DMS53 treated with DMSO at 0.1 percent for 48 hours (cell line): ENCODE data around the gene RRP12.
A peak's percentile ranks its signal among the peaks of the same experiment; 100 is the strongest.
"Not testable (repeated sequence)": the region's sequence is repeated elsewhere in the genome, so short reads cannot be mapped to it uniquely, and the experiment has no call there.

Experiments
- DNase-seq: peaks from one replicate; lab custom pipeline; 2025; ENCODE audit not compliant: unreplicated experiment; lab: John Stamatoyannopoulos, UW

The RRP12 gene

GRCh38 chr10:97407211-97407951, 6.2 kb upstream of the RRP12 start:
- DNase-seq, result peak; percentile 97

DNA sequence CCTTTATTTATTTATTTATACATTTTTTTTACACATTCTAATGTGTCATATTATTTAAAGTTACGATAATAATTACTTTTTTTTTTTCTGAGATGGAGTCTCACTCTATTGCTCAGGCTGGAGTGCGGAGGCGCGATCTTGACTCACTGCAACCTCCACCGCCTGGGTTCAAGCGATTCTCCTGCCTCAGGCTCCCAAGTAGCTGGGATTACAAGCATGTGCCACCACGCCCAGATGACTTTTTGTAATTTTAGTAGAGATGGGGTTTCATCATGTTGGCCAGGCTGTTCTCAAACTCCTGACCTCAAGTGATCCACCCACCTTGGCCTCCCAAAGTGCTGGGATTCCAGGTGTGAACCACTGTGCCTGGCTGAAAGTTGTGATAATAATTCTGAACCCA, 5.3 kb upstream of the RRP12 start:
- not testable (repeated sequence) for DNase-seq

DNA sequence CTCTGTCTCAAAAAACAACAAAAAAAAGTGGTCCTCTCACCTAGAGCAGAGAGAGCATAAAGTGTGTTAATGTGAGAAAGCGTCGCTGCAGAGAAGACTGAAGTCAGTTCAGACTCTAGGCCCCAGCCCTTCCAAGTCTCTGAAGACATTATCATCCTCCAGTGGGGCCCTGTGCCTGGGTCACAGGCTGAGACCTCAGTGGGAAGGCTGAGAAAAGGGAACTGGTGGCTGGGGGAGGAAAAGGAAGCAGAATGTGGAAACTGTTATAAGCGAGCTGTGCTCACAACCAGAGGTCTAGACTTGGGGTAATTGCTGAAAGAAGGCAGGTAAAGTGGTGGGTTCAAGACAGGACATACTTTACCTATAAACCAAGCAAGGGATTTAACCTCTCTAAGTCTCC, 4.9 kb upstream of the RRP12 start:
- DNase-seq, result no peak

GRCh38 chr10:97404044-97404443, 2.9 kb upstream of the RRP12 start:
- DNase-seq, result no peak

GRCh38 chr10:97401455-97401919, 347 bp upstream of the RRP12 start:
- no peak for DNase-seq

GRCh38 chr10:97399843-97400545, 1.1 kb downstream of the RRP12 start:
- peak; percentile 89 for DNase-seq

GRCh38 chr10:97396056-97396455, 5.1 kb downstream of the RRP12 start:
- DNase-seq, result no peak

DNA sequence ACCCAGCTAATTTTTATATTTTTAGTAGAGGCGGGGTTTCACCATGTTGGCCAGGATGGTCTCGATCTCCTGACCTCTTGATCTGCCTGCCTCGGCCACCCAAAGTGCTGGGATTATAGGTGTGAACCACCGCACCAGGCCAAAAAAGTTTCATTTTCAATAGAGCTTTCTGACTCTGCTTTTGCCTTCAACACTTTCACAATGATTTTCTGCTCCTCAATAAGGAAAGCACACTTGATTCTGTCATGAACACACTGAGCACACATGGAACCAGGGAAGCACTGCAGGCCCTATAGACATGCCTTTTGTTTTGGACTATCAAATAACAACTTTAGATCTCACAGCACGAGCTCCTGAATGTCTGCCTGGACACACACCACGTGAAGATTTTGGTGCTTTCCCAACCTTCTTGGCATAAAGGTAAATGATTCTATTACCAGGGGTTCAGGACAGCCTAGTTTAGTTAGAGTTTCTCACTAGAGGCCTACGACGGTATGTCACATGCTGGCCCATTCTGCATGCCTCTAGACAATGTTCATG, 8.0 kb downstream of the RRP12 start:
- DNase-seq, result no peak

DNA sequence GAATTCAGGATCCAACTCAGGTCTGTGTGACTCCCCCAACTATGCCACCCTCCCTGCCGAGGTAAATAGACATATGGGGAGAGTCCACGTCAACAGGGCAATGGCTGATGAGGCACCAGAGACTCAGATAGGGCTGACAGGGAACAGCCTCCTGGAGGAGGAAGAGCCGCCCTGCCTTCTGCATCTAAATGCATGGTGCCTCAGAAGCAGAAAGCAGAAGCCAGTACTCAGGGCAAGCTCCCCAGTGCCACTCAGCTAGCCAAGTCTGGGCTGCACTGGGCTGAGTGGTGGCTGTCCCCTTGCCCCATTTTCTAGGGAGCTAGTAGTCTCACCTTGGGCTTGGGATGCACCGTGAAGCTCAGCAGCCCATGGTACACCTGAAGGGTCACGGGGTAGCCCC, 11.0 kb downstream of the RRP12 start:
- DNase-seq, result no peak

DNA sequence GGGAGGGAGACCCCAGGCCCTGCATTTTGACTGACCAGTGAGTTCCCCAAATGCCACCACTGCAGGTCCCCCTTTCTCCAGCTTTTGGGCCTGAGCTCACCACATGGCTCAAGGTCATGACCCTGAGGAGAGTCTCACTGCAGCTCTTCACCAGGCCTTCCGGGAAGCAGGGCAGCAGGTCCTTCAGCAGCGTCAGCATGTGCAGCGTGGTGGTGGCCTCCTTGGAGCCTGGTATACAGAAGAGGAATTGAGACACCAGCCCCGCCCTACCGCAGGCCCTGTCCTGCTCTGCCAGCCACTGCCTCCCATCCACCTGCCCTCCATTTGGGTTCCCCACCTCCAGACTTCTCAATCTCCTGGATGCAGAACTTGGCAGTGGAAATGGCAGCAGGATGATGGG, 13.0 kb downstream of the RRP12 start:
- no peak for DNase-seq

GRCh38 chr10:97385565-97385964, 15.6 kb downstream of the RRP12 start:
- no peak for DNase-seq

DNA sequence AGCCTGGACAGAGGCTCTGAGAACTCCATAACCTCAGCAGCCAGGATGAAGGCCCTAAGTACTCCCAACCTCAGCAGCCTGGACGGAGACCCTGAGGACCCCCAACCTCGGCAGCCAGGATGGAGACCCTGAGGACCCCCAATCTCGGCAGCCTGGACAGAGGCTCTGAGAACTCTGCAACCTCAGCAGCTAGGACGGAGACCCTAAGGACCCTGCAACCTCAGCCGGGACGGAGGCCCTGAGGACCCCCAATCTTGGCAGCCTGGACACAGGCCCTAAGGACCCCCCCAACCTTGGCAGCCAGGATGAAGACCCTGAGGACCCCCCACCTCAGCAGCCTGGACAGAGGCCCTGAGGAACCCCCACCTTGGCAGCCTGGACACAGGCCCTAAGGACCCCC, 16.5 kb downstream of the RRP12 start:
- DNase-seq, result no peak

- DNase-seq, result no peak
Measured at GRCh38 chr10:97384156-97384555, 17.0 kb downstream of the RRP12 start.

- no peak for DNase-seq
Measured at GRCh38 chr10:97383159-97383558, 18.0 kb downstream of the RRP12 start.

GRCh38 chr10:97381626-97382025, 19.5 kb downstream of the RRP12 start:
- DNase-seq, result no peak

- no peak for DNase-seq
Measured at GRCh38 chr10:97380516-97380915, 20.6 kb downstream of the RRP12 start.

DNA sequence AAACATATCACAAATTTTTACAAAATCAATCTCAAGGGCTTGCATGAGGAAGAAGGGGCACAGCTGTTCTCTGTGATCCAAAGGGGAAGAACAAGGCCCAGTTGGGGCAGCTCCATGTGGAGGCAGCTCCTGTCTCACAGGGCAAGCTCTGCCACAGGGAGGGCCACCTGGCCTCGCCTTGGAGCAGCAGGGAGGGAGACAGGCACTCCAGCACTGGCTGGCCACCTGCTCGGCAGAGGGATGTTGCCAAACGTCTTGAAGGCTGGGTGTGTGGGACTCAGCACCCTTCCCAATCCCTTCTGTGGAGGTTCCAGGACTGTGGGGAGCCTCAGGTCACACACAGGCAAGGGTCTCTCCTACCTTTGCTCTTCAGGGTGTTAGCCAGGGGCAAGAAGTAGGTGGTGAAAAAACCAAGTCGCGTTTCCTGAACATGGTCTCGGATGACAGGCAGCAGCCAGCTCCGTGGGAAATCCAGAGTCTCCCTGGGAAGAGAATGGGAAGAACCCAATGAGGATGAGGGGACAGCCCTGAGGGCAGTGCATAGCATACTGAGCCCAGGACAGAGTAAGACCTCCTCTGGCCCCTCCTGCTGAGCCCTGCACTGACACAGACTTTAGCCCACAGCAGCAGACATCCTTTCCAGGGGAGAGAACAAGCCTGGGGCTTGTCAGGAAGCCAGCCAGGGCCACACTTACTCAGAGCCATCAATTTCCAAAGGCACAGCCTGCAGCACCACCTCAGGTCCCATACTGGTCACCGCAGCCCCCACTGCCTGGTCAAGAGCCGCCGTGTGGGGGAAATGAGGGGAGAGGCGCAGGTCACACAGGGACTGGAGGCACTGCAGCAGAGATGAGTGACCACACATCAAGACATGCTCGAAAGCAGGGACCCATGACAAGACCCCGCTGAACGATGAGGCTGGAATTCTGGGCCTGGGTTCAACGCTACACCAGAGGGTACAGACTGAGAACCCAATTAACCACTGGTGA, 21.9 kb downstream of the RRP12 start:
- no peak for DNase-seq

GRCh38 chr10:97376413-97376812, 24.7 kb downstream of the RRP12 start:
- DNase-seq, result no peak

DNA sequence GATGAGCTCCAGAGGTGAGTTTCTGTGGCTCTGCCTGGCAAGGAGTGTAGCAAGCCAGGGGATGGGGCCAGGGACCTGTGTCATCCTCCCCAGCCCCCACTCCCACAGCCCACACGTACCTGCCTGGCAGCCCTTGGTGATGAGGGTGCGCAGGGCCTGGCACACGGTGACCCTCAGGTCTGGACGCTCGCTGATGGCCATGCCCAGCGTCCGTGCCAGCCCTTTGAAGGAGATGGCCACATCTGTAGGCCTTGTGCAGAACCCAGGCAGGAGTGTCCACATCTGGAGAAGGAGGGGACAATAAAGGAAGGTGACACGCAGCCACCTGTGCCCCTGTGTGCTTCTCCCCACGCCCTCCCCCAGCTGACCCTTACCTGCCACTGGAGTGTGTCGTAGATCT, 27.7 kb downstream of the RRP12 start:
- DNase-seq, result no peak

DNA sequence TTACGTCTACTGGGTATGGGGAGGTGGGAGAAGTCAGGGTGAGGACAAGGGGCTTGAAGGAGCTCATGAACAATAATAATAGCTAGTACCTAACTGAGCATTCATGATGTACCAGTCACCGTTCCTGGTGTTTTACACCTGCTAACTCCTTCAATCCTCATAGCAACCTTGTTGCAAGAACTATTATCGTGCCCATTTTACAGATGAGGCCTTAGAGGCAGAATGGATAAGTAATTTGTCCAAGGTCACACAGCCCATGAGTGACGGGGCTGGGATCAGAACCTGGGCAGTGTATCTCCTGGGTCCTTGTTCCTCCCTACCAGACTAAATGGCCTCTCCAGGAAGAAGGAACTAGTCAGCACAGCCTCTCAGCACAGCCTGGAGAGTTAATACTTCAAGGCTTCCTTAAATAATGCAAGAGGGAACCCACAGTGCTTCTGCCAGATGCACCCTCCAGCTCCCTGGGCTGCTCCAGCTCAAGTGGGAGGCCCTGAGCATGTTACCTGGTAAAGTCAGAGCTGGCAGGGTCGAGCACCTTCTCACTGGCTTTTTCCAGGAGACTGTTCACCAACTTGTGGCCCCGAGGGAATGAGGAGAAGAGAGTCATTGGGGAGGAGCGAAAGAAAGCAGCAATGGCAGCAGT, 28.8 kb downstream of the RRP12 start:
- DNase-seq, result no peak

DNA sequence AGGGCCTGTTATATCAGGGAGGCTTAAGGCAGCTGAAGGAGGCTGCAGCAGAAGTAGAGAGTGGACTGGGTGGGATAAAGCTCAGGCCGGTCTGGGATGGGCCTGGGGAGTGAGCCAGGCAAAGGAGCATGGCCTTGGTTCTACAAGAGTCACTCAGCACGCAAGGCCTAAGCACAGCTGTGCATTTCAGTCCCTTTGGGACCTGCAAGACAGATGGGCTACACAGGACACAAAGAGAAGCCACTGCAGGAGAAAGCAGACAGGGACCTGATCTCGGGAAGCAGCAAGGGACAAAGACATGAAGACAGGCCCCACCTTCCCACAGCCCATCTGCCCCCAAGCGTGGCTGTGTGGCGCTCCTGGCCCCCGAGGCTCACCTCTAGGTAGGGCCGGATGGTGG, 29.4 kb downstream of the RRP12 start:
- no peak for DNase-seq
